GM08714 (cell line): ENCODE data around the gene TNFRSF25.
"Not testable (repeated sequence)": the region's sequence is repeated elsewhere in the genome, so short reads cannot be mapped to it uniquely, and the experiment has no call there.

Source experiments
- H3K4me3 ChIP-seq: fragments of 200-500 bp; sonication (Bioruptor generic); 2 replicates; pipeline ENCODE4 v1.5.1; 2014; ENCODE audit warnings: mild to moderate bottlenecking, low read length, inconsistent platforms
- ZNF274 ChIP-seq: IDR thresholded peaks from 2 replicates; pipeline ENCODE4 v1.6.1; 2012; ENCODE audit warnings: mild to moderate bottlenecking, low read depth, low read length

TNFRSF25 gene

DNA sequence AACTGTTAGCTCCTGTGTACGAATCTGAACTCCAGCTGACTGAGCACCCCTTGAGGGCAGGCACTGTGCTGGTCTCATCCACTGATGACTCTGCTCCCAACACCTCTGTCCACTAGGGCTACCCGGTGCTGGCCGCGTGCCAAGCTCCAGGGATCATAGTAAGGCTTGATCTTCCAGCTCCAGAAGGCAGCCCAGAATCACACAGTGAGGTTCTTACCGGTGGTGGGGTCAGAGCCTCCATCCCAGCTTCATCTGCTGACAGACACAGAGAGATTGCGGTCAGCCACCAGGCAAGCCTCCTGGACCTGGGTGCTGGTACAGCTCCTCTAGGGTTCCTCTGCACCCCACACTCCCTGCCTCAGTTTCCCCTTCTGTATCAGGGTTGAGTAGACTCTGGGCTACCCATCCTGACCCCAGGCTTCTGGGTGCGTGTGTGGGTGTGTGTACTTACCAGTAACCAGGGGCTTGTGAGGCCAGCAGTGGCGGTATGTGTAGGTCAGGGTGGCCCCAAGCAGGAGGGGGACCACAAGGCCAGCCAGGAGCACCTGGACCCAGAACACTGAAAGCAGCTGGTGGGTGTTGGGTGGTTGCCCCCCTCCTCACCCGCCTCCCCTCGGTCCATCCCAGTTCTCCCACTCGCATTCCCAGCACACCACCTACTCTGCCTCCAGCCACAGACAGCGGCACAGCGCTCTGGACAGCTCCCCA lies 3.4 kb downstream of the TNFRSF25 start:
- no peak for TF ChIP-seq ZNF274
- no peak overlapping the region for H3K4me3 ChIP-seq

GRCh38 chr1:6461538-6462411 lies 4.2 kb downstream of the TNFRSF25 start:
- H3K4me3 ChIP-seq = no peak overlapping the region
- TF ChIP-seq ZNF274 = no peak

- TF ChIP-seq ZNF274 = no peak
Observed at GRCh38 chr1:6461051-6461530, 4.9 kb downstream of the TNFRSF25 start.

DNA sequence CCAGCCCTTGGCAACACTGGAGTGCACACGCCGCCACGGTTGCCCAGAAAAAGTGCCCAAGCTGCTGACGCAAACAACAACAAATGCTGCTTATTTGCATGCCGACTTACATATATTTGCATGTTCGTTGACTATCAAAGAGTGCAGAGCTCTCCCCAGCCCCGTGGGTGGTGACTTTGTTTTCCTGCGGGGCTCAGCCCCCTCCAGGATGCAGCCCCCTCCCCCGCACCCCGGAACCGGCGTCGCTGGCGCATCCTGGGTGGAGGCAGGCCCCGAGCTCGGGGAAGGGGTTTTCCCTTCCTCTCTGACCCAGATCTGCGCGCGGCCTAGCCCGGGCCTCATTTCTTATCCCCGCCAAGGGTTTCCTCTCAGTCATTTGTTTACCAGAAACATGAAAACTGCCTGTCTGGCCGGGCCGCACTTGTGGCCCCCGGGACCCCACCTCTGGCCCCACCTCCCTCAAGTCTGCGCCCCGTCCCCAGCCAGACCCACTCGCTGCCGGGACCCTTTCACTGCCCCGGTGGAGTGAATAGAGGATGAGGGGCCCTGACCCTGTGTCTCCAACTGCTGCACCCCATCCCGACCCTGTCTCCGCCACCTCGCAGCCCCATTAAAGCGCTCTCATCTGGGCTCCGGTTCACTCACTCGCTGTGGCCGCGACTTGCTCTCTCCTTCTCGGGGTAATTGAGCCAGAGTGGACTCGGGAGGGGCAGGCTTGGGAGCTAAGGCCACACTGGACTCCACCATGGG lies 5.5 kb downstream of the TNFRSF25 start:
- H3K4me3 ChIP-seq = no peak overlapping the region
- TF ChIP-seq ZNF274 = no peak

More at GRCh38 chr1:6461051-6461530, 4.9 kb downstream of the TNFRSF25 start:
- no peak overlapping the region for H3K4me3 ChIP-seq

- no peak overlapping the region for H3K4me3 ChIP-seq
- TF ChIP-seq ZNF274 = no peak
Observed at GRCh38 chr1:6459850-6460265, 6.1 kb downstream of the TNFRSF25 start.

DNA sequence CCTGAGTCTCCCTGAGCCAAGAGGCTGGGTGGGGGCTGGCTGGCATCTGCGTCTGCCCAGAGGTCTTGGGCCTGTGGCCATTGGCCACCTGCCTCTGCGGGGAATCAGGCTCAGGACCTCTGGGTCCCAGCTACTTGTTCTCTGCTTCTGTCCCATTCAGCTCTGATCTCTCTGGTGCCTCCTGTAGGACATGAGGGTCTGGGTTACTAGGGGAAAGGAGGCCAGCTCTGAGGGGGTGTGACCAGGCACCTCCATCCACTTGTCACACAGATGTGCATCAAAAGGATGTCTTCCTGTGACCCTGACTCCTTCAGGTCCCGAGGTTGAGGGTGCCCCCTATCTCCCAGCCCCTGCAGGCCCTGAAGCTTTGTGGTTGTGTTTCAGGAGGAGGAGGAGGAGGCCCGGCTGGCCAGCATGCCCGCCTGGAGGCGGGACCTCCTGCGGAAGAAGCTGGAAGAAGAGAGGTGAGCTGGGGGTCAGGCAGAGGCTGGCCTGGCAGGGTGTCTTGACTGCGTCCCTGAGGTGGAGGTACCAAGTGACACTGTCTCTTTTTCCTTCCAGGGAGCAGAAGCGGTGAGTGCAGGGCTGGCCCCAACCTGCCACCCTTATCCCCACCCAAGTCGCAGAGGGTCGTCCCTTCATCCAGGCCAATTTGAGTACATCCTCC lies 9.0 kb downstream of the TNFRSF25 start:
- TF ChIP-seq ZNF274 = no peak

GRCh38 chr1:6455752-6456520 lies 10.0 kb downstream of the TNFRSF25 start:
- H3K4me3 ChIP-seq = not testable (repeated sequence)

More for the DNA sequence above, 9.0 kb downstream of the TNFRSF25 start:
- H3K4me3 ChIP-seq = no peak overlapping the region

- no peak overlapping the region for H3K4me3 ChIP-seq
- no peak for TF ChIP-seq ZNF274
Observed at GRCh38 chr1:6454856-6455751, 10.9 kb downstream of the TNFRSF25 start.

DNA sequence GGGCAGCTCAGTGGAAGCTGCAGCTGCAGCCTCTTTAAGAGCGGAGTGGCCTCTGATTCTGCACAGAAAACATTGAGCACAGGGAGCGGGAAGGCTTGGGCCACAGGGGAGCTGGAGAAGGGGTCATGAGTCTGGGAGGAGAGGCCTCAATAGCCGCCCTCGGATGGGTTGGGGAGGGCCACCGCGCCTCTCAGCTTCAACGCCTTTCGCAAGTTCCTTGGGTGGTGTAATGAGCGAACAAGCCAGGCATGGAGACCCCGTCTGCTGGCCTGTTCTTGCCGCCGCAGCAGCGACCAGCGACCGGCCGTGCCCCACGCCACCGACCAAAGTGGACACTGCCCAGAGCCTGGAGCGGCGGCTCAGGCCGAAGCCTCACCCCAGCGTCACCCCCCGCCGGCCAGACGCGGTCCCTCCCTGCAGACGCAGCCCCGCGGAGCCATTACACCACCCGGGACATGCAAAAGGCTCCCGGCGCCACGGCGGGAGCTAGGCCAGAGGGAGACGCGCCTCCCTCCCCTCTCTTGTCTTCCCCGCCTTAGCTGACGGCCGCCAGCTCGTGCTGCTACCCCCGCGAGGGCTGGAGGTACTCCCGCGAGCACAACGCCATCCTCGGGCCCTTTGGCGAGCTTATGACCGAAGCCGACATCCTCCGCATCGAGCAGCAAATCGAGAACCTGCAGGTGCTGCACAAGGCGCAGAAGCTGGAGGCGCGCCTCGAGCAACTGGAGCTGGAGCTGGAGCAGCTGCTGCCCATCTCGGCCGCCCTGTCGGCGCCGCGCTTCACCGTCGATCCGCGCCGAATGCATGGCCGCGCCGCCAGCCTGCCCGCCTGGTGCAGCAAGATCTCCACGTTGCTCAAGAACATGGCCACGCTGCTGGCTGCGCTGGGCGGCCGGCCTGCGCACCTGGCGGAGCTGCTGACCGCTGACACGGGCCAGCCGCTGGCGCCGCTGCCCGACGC lies 11.8 kb downstream of the TNFRSF25 start:
- not testable (repeated sequence) for H3K4me3 ChIP-seq

- no peak overlapping the region for H3K4me3 ChIP-seq
- TF ChIP-seq ZNF274 = no peak
Observed at GRCh38 chr1:6450943-6451373, 15.0 kb downstream of the TNFRSF25 start.

DNA sequence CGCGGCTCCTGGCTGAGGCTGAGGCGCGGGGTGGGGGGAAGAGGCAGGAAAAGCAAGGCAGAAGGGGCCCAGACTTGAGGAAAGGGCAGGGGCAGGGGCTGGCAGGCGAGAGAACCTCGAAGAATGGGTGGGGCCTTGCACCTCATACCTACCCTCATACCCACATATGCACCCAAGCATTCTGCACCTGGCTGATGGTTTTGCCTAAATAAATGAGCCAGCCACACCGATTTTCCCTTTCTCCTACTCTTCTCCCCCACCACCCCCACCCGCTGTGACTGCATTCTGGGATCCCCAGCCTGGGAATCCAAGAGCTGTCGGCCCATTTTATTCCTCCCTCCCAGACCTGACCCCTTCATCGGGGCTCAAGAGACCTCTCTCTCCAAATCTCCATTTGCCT lies 15.5 kb downstream of the TNFRSF25 start:
- H3K4me3 ChIP-seq = not testable (repeated sequence)

DNA sequence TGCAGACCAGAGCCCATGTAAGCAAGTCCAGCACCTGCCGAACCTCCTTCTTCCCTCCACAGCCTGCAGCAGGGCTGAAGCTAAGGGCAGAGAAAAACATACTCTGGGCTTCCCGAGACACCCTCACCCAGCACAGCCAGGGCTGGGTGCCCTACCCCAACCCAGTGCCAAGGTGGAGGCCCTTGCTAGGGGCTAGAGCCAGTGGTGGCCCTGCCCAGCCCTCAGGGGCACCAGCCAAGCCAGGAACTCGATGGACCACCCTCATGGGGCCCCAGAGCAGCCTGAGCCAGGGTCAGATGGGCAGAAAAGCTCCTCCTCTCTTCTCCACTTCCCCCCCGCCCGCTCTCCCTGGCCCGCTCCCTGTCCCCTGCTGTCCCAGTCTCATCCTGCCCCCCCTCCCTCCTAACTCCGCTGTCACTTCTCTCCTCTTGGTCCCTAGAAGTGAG lies 15.9 kb downstream of the TNFRSF25 start:
- no peak overlapping the region for H3K4me3 ChIP-seq
- TF ChIP-seq ZNF274 = no peak
